ENCODE measurements around the gene YLPM1.

GRCh38 chr14:74855945-74856344 is 92.8 kb downstream of the YLPM1 start:
- no peak for TF ChIP-seq CTCF (IDR thresholded peaks at IDR 0.05)
- TF ChIP-seq EZH2 (IDR thresholded peaks at IDR 0.05) = no peak
- TF ChIP-seq EZH2phosphoT487 (IDR thresholded peaks at IDR 0.05) = no peak

Measured in neural progenitor cell (in vitro differentiated cells).